CMK (cell line): ENCODE data around the gene DCAF6.
"Not testable (repeated sequence)": the region's sequence is repeated elsewhere in the genome, so short reads cannot be mapped to it uniquely, and the experiment has no call there.

Experiments
- DNase-seq: peaks from one replicate; pipeline ENCODE4 v3.0.0-alpha.2; 2010; ENCODE audit warnings: low read depth

The DCAF6 gene

DNA sequence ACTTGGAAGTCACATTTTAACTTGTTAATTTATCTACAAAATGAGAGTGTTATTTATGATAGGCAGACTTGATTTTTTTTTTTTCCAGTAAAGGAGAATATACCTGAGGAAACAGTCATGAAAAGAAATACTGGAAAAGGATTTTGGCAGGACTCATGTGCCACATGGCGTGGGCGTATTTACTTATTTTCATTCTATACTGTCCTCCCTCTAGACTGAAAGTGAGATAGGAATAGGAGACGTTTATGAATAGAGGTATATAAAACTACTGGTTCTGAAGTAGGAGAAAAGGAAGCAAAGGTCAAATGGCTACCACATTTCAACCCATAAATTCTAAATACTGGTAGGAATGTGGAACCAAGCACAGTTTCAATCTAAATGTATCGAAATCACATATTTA, 95.1 kb downstream of the DCAF6 start:
- no peak for DNase-seq

DNA sequence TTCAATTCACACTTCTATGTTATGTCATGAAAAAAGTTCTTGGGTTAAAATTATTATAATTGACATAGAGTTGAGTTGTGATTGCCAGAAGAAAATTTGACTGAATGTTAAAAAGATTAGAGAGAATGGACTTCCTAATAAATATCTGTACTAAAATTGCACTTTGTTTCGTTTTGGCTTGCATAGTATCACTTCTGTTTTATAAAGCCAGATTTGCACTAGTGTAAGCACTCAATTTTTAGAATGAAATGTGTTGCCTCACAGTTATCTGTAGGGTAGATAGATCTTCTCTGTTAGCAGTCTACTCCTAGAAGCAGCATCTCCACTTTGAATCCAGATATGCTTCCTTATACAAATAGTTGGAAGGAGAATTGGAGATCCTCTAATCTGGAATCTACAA, 95.5 kb downstream of the DCAF6 start:
- no peak for DNase-seq

DNA sequence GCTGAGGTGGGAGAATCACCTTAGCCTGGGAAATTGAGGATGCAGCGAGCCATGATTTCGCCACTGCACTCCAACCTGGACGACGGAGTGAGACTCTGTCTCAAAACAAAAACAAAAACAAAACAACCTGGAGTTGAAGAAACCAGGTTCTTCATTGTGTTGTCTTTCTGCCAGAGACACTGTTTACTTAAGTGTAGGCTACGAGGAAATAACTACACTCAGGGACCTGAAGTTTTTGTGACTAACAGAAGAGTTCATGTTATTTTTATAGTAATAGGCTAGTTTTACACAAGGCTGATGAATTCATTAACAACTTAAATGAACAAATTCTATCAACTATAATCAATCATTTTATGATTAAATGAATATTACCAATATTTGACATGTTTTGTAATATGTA, 98.9 kb downstream of the DCAF6 start:
- DNase-seq = no peak

DNA sequence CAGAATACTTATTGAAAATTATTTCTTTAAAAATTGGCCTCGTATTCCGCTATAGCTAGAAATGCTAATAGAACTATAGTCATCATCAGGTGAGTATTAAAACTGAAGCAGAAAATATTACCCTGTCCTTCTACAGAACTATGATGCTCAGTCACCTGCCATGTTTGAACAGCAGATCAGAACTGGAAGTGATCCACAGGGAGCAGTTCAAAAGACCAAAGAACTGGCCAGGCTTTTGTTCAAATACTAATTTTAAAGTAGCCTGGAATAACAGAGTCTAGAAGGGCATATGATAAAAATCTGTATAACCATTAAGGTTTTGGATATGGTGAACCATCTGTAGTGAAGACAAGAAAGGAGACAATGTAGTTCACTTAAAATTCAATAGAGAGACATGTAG, 105.9 kb downstream of the DCAF6 start:
- no peak for DNase-seq

DNA sequence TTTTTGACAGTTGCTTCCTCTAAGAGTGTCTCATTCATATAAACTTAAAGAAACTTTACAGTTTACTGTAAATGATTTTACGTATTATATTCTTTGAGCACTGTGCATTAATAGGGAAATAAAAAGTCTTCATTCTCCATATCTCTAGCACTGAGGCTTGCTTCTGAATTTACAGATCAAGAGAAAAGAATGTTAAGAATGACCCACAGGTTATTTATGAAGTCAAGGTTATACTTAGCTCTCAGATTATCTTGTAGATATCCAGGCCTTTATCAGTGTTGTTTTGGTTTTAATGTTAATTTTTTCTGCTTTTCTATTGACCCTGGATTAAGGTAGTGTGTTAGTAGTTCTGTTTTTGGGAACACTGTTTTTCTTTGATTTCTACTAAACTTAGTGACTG, 108.8 kb downstream of the DCAF6 start:
- DNase-seq = no peak

DNA sequence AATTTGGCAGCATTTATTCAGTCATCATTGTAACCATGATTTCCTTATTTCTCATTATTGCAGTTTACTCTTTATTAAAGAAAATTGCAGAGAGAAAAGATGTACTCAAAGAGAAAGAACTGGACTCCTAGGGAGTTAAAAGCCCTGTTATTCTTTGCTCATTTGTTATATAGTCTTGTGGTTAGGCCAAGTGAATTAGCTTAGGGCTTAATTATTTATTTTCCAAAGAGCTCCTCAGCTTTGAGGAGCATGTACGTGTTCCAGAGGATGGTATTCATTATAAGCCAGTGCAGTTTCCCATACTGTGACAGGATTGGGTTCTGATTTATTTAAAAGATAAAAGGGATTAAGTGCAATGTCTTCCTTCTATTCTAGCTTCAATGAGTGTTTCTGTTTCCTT, 113.8 kb downstream of the DCAF6 start:
- no peak for DNase-seq

DNA sequence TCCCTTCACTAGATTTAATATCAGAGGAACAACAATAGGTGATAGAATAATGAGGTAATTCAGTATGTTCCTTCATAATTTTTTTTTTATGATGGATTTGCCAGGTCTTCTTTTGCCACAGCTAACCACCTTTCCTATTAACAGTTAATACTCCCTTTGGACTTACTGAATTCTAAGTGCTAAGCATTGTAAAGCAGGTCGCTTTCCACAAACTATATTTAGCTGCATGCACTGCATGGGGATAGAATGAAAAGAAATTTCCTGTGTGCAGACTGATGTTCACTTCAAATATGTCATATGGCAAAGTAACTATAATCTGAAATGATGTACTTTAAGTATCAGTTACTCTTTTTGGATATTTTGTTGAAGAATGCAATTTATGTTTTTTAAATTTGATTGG, 114.4 kb downstream of the DCAF6 start:
- DNase-seq = no peak

DNA sequence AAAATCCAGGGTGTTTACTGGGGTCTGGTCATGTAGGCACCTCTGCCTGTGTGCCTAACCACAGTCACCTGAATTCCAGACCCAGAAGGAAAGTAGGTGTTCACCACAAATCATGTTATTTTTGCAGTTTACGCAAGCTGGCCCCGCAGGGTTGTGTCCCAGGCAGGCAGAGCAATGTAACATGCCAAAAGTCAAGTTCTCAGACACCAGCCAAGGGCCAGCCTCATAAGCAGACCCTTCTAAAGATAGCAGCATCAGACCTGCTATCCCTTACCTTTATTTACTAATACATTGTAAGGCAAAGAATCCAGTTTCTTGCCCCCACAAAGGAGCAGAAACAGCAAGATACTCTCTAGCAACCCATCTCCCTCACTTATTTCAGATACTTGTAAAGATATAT, 117.2 kb downstream of the DCAF6 start:
- no peak for DNase-seq

DNA sequence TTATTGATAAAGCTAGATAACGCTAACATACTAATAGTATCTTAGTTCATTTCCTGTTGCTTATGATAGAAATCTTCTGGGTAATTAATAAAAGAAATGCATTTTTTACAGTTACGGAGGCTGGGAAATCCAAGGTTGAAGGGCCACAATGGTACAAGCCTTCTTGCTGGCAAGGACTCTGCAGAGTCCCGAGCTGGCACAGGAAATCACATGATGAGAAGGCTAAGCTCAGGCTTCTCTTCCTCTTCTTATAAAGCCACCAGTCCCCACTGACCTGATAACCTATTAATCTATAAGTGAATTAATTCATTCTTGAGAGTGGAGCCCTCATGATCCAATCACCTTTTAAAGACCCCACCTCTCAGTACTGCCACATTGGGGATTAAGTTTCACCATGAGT, 117.6 kb downstream of the DCAF6 start:
- no peak for DNase-seq

DNA sequence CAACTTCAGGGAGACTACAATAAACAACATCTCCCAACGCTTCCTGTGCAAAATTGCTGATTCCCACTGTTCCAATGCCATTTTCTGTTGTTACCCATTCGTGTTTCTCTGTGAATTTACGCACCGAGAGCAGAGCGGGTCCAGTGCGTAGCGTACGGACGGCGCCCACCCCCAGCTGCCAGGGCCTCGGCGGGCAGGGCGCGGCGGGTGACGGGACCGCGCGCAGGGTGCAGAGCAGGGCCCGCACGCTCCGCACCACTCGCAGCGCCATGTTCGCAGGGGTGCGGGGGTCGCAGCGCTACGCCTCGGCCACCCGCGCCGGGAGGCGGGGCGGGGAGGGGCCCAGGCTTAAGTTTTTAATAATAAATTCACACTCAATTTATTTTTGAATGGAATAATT, 119.7 kb downstream of the DCAF6 start:
- not testable (repeated sequence) for DNase-seq

DNA sequence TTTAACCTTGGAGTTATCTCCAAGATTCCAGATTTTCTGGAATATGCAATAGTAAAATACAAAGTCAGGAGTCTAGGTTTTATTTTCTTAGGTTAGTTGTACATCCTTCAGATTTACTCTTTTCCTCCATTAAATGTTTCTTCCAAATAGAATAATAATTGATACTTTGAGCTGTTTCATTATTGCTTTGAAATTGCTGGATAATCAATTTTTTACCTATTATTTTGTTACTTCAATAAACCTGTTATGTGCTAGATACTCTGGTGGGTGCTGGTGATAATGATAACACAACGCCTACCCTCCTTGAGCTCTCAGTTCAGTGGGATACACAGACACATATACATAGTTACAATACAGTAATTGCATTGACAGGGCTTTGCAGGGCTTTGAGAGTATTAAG, 120.9 kb downstream of the DCAF6 start:
- DNase-seq = no peak

DNA sequence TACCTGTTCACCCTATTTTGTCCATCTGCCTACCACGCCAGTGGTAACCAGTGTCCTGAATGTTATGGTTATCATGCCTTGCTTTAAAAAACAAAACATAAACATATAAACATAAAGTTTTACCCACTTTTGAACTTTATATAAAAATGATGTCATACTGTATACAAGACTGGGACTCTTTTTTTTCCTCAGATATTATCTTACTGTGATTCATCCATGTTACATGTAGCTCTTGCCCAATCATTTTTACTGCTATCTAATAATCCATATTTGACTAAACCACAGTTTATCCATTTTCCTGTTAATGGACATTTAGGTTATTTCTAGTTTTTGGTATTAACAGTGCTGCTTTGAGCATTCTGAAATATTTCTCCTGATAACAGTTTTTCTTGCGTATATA, 121.4 kb downstream of the DCAF6 start:
- DNase-seq = no peak

DNA sequence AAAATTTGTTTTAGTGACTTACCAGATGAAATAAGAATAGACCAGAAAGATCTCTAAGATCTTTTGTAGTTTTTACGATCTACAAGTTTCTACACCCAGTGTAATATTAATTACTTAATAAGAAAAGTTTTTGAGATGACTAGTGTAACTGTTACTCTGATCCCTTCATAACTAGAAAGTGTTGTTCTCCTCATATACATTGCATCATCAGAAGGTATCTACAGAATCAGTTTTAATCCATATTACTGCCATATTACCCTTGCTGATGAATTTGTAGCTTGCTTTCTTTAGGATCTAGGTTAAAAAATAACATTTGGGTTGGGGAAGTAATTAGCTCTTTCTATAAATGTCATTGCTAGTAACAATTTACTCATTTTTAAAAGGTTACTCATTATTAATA, 127.7 kb downstream of the DCAF6 start:
- no peak for DNase-seq

DNA sequence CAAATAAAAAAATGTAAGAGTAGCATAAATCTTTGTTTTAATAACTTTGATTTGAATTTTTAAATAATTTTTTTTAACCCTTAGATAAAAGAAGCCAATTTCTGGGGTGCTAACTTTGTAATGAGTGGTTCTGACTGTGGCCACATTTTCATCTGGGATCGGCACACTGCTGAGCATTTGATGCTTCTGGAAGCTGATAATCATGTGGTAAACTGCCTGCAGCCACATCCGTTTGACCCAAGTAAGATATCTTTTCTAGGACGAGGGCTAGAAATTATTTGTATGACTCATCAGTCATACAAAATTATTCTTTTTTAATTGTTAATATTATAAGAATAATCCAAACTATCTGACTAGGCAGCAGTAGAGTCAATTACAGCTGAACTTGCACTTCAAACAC, 129.0 kb downstream of the DCAF6 start:
- DNase-seq = peak; percentile 29

DNA sequence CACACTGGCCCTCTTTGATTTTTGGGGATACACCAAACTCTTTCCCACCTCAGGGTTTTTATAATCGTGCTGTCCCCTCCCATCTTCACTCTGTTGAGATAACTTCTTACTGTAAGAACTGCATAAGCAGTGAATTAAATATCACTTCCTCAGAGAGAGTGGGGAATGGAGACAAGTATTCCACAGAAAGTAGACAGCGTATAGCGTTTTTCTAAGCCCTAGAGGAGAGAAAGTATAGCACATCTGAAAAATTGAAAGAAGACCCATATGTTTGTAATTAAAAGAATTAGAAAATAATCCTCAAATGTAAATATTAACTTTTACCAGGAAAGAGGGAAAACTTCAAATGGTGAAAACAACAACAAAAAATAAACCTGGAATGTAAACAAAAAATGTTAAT, 132.9 kb downstream of the DCAF6 start:
- no peak for DNase-seq

DNA sequence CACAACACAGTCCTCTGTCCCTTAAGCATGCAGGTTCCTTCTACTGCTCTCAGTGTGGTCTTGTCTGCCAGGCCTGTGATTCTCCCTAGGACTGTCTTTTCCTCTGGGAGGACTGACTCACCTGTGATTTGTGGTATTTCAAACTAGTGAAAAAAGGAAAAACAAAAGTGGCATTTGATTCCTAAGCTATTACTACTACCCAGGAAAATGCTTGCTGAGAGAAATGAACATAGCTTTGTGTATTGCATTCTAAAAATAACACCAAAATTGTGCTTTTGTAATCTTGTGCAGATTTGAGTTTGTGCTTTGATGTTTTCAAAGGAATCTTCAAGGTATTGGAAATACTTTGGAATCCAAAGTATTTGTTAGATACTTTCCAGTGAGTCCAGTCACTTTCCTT, 143.3 kb downstream of the DCAF6 start:
- no peak for DNase-seq

DNA sequence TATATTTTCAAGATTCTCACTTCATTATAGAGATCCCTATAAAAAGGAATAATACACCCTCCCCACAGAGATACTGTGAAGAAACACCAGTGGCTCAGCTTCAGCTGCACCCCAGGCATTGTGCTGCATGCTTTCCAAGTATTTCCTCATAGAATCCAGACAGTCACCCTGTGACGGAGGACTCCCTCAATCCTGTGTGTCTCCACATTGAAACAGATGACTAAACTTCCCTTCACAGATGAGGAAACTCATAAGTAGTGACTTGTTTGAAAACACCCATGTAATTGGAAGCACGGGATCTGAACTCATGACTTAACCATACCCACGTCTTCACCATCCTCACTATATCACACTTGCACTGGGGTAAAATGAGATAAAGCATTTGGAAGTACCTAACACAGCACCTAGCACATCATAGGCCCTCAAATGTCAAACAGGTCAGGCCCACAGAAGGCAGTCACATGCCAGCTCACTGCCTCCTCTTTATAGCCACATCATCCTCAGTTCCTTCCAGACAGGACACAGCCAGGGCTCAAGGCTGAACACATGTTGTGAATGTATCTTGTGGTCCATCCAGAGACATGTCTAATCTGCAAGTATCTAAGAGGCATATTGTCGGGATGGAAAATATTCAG, 145.0 kb downstream of the DCAF6 start:
- DNase-seq = no peak

DNA sequence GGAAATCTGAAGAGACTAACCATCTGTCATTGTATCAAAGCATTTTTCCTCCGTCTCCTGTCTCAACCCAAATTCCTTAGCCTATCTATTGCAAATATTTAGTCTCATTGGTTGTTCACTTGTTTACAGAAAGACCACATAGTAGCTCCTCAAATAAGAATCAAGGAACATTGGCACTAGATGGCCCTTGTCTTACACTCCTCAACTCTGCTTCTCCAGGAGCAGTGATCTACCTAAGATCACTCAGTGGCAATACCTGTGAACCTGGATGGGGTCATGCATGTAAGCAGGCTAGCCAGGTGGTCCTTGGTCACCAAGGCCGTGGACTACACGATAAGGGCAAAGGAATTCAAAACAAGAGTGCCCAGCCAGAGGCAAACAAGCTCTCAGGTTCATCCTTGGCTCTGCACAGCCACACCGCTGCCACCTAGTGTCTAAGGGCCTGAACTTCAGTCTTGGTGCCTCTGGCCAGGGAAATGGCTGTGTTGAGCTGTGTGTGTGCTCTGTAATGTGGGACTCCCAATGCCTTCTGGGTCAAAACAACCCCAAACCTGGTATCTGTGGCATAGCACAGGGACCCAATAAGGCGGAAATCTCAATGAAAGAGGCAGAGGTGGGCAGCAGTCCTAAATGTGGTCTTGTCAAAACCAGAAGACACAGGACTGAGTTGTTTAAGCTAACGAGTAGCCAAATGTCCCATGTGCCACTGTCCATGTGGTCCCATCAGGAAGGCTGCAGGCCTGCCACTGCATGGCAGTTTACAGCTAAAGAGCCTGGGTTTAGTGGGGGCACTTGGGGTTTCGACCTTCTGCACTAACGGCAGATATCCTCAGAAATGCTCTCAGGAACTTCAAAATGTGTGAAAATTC, 145.8 kb downstream of the DCAF6 start:
- peak; percentile 64 for DNase-seq

DNA sequence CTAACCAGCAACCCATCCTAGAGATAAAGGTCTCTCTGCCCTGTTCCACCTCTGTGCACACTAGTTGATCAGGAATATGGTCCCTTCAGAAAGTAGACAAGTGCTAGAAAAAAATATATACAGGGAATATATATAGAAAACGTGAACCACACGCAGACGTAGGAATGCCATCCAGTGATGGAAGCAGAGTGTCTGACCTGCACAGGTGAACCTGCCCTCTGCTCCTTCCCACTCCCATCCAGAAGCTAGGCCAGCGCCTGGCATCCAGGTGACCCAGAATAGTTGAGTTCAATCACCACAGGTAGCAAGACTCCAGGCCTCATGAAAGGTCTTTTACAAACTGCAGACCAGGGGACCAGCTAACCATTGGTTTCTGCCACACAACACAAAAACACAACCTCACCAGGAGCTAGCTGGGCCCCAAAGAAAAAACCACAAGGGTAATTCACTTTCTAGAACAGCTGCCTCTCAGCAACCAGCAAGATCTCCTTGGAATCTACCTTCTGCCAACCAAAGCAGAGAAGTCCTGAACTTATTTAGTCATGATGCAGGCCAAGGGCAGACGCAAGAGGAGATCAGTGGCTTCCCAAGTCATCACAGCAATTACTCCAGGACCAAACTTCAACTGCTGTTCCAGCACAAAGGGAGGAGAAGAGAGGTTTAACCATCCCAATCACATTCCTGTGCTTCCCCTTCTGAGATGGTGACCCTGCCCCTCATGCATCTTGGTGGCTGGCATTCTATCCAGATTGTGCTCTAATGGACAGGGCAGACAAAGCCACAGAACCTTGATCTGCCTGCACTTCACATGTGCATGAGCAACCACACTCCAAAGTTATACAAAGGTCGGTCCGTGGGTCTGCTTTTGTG, 147.2 kb downstream of the DCAF6 start:
- no peak for DNase-seq

DNA sequence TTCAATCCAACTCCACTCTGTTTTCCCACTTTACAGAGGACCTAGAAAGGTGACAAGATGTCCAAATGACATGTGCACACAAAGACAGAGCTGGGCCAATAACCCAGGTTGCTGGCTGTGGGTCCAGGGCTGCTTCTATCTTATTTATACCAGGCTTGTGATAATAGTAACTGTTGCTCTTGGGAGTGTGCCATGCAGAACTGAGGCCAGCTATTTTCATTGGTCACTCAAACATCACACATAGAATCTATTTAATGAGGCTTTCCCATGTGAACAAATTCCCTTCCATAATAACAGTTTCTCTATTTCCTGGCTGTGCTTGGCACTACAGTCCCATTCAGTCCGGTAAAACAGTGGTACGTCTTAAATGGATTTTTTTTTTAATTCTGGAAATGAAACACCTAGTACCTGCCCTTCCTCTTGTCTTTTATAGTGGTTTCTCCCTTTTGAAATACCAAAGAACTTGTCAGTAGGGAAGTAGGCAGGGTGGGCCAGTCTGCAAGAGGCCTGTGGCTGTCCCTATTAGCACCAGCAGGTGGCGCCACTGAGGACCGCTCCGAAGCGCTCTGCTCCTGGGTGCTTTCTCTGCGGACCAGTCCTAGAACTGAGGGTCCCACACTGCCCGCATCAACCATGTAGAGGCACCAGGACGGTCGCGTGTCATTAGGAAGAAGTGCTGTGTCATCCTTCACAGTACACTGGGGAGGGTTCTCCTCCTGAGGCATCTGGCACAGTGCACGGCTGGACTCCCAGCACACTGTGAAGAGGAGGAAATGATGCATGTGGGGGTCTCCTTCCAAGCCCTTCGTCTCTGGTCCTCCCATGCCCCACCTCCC, 148.1 kb downstream of the DCAF6 start:
- peak; percentile 67 for DNase-seq

DNA sequence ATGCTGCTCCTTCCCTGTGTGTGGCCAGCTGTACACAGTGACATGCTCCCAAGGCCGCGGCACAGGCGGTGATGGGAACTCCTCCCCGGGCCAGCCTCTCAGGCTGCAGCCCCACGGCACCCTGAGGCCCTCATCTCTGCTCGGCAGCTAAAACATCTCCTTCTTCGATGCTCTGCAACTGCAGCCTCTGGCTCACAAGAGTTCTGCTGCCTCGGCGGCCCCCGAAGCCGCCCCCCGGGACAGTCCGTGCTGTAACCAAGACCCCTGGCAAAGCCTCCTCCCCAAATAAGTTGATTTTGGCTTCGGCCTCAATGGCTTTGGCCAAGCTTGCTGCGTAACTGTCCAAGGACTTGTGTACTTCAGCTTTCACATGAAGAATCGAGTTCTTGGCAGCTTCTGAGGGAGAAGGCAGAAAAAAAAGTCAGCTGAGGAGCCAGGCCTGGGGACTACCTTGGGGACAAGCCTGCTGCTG, 149.0 kb downstream of the DCAF6 start:
- no peak for DNase-seq

DNA sequence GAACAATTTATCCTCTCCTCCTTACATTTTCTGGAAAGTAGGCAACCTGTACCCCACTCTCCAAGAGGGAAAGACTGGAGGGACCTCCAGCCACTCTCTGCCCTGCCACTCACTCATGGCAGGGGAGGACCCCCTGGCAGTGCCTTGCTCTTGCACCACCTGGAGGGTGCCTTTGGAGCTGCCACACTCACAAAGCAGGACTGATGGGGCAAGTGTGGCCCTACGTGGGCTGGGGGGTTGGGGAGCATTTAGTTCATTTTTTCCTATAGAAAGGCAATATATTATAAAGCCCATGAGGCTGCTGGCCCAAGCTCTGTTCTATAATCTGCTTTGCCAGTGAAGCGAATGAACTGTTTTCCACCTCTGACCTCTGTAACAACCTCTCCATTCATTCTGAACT, 150.0 kb downstream of the DCAF6 start:
- DNase-seq = no peak
